GM12878 (cell line): ENCODE measurements around the gene BCS1L. TPM values are rescaled to one million over a fixed set of nuclear protein-coding genes. Genes with fewer than 3 reads are reported as not detected.
A peak's percentile ranks its signal among the peaks of the same experiment; 100 is the strongest.

ENCODE experiments used
- ASH2L ChIP-seq: fragments of 300-600, 200-600 bp; sonication (generic); IDR thresholded peaks from 2 replicates; pipeline ENCODE4 v1.6.1; 2017; ENCODE audit warnings: low read depth, mild to moderate bottlenecking, borderline replicate concordance
- ATF7 ChIP-seq: fragments of 450-650 bp; IDR thresholded peaks from 2 replicates; pipeline ENCODE4 v1.6.1; 2016; ENCODE audit warnings: low read depth, mild to moderate bottlenecking
- BCL11A ChIP-seq: IDR thresholded peaks from 2 replicates; pipeline ENCODE4 v1.6.1; 2011; ENCODE audit warnings: low read depth, low read length
- BMI1 ChIP-seq: fragments of 450-650 bp; IDR thresholded peaks from 2 replicates; pipeline ENCODE4 v1.6.1; 2016; ENCODE audit warnings: mild to moderate bottlenecking, moderate library complexity, borderline replicate concordance
- CBFB ChIP-seq: IDR thresholded peaks from 2 replicates; pipeline ENCODE4 v1.6.1; 2016; ENCODE audit warnings: antibody characterized with exemption, low read depth
- EP300 ChIP-seq, 2 experiments: fragments of 150-350 bp in 1 of 2; IDR thresholded peaks; 2 replicates each; pipeline ENCODE4 v1.6.1; 2011 to 2012; ENCODE audit warnings: low read depth in 2 of 2, low read length in 2 of 2, borderline replicate concordance in 1 of 2, improper control_type of control experiment in 1 of 2, inconsistent platforms in 1 of 2; ENCODE audit not compliant: control insufficient read depth in 1 of 2
- FOS ChIP-seq: IDR thresholded peaks from 3 replicates; pipeline ENCODE4 v1.6.1; 2011; ENCODE audit warnings: borderline replicate concordance; ENCODE audit not compliant: insufficient read length; ENCODE audit errors: extremely low read depth
- HDAC2 ChIP-seq: fragments of 200-600 bp; sonication (generic); IDR thresholded peaks from 2 replicates; pipeline ENCODE4 v1.6.1; 2017
- IKZF1 ChIP-seq: fragments of 450-650 bp; conservative IDR thresholded peaks from 2 replicates; pipeline ENCODE4 v1.6.1; 2017; ENCODE audit warnings: antibody characterized with exemption, mild to moderate bottlenecking
- JUND ChIP-seq: IDR thresholded peaks from 2 replicates; pipeline ENCODE4 v1.6.1; 2012; ENCODE audit warnings: low read depth, mild to moderate bottlenecking, low read length, improper control_type of control experiment, moderate library complexity
- NFIC ChIP-seq: IDR thresholded peaks from 2 replicates; pipeline ENCODE4 v1.6.1; 2012; ENCODE audit warnings: low read depth, mild to moderate bottlenecking, inconsistent platforms, low read length, moderate library complexity
- NRF1 ChIP-seq: conservative IDR thresholded peaks from 2 replicates; pipeline ENCODE4 v1.6.1; 2011; ENCODE audit warnings: mild to moderate bottlenecking, low read depth, low read length, improper control_type of control experiment
- PML ChIP-seq: IDR thresholded peaks from 2 replicates; pipeline ENCODE4 v1.6.1; 2012; ENCODE audit warnings: low read length, inconsistent platforms
- POLR2A ChIP-seq: IDR thresholded peaks from 2 replicates; pipeline ENCODE4 v1.6.1; 2011; ENCODE audit warnings: low read depth, mild to moderate bottlenecking, low read length
- RAD51 ChIP-seq: fragments of 450-650 bp; IDR thresholded peaks from 2 replicates; pipeline ENCODE4 v1.6.1; 2016; ENCODE audit warnings: moderate library complexity, mild to moderate bottlenecking, inconsistent platforms
- RELA ChIP-seq: fragments of 450-650 bp; IDR thresholded peaks from 2 replicates; pipeline ENCODE4 v1.8.0; 2014; ENCODE audit warnings: borderline replicate concordance; ENCODE audit not compliant: partially characterized antibody
- SP1 ChIP-seq: IDR thresholded peaks from one replicate; pipeline ENCODE4 v1.6.1; 2011; ENCODE audit warnings: low read depth, low read length
- SRF ChIP-seq, 2 experiments: IDR thresholded peaks; 2 replicates each; pipeline ENCODE4 v1.6.1; 2011; ENCODE audit warnings: low read depth in 2 of 2, low read length in 2 of 2, mild to moderate bottlenecking in 1 of 2, moderate library complexity in 1 of 2
- TARDBP ChIP-seq: IDR thresholded peaks from 2 replicates; pipeline ENCODE4 v1.6.1; 2016; ENCODE audit warnings: borderline replicate concordance
- TCF12 ChIP-seq: IDR thresholded peaks from 2 replicates; pipeline ENCODE4 v1.6.1; 2011; ENCODE audit warnings: low read depth, mild to moderate bottlenecking, low read length
- ZNF217 ChIP-seq: fragments of 450-650 bp; IDR thresholded peaks from 2 replicates; pipeline ENCODE4 v1.6.1; 2017; ENCODE audit warnings: antibody characterized with exemption, mild to moderate bottlenecking
- ZSCAN29 ChIP-seq: fragments of 450-650 bp; IDR thresholded peaks from 2 replicates; pipeline ENCODE4 v1.6.1; 2017; ENCODE audit warnings: mild to moderate bottlenecking, moderate library complexity
- polyA plus RNA-seq, 11 experiments: library from polyadenylated mRNA; depleted of rRNA in 4 of 11; unstranded in 6 of 11; stranded (reverse) in 5 of 11; fragments of >200 nt; fragmentation: Nextera tagmentation in 4 of 11; fragmentation: Illumina TruSeq in 1 of 11; extraction: Ambion mirVana in 4 of 11; extraction: Trizol in 1 of 11; gene quantifications; 1 replicate in 1 of 11; 2 replicates in 10 of 11; pipeline versions ENCODE4 v1.2.1 to v1.2.3, GENCODE V29; 2011 to 2016; ENCODE audit warnings: inconsistent platforms in 2 of 11, missing spikeins in 2 of 11, low read depth in 1 of 11
- total RNA-seq, 4 experiments: library from RNA; depleted of rRNA in 3 of 4; stranded (reverse); fragments of >200 nt in 3 of 4; fragmentation: Illumina TruSeq in 1 of 4; extraction: Trizol in 1 of 4; gene quantifications; 2 replicates each; pipeline versions ENCODE4 v1.2.1 to v1.2.3, GENCODE V29; 2013 to 2021
- TF ChIP-seq, protein P1 (sequence below): fragments of 450-650 bp; IDR thresholded peaks from 2 replicates; pipeline ENCODE4 v1.6.1; 2016; ENCODE audit warnings: mild to moderate bottlenecking, moderate library complexity, borderline replicate concordance
- TF ChIP-seq, protein P2 (sequence below): fragments of 450-650 bp; IDR thresholded peaks from 2 replicates; pipeline ENCODE4 v1.6.1; 2017; ENCODE audit warnings: mild to moderate bottlenecking, low read depth, inconsistent platforms; ENCODE audit not compliant: poor library complexity, severe bottlenecking
- TF ChIP-seq, protein P3 (sequence below): IDR thresholded peaks from 2 replicates; pipeline ENCODE4 v1.6.1; 2011; ENCODE audit warnings: borderline replicate concordance, low read depth, mild to moderate bottlenecking, moderate library complexity, mixed read lengths, low read length; ENCODE audit not compliant: insufficient read depth; ENCODE audit errors: extremely low read length

The BCS1L gene
- total and polyA plus RNA-seq, 10 of the 15 experiments (the other 5 are each of a cell fraction or from before 2014, with no cell fraction given) = 40.4 to 114 (median 65.2) TPM

DNA sequence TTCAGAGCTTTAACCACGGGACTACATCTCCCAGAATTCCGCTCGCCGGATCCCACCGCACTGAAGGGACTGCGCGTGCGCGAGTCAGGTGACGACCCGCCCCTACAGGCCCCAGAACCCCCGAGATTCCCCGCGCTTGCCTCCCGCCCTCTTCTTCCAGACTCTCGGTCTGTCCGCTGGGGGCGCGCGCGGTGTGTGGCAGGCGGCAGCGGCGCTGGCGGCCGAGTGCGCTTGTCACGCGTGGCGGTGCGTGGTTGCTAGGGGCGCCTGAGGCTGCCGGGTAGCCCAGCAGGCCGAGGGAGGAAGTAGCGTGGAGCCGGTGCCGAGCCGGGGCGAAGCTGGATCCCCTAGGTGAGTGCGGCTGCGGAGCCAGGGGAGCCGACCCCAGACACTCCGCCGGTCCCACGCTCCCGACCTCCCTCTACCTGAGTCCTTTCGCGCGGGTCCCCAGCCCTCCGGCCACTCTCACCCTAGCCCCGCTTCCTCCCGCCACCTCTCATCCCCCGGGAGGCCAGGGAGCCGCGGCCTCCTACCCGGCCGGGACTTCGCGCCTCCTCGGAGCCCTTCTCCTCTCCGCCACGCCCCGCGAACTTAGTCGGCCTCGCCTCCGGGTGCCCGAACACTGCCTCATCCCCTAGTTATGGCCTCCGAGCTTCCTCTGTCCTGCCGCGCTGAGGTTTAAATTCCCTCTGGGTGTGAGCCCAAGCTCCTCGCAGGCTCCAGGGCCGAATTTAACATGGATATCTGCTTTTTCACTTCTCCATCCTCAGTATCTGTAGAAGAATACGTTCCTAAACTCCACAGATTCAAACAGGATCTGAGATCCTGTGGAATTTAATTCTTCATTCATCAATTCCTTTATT is 51.4 kb downstream of the BCS1L start, which contains the start of gene TTLL4 (continued):
- TF ChIP-seq, protein P1, sequence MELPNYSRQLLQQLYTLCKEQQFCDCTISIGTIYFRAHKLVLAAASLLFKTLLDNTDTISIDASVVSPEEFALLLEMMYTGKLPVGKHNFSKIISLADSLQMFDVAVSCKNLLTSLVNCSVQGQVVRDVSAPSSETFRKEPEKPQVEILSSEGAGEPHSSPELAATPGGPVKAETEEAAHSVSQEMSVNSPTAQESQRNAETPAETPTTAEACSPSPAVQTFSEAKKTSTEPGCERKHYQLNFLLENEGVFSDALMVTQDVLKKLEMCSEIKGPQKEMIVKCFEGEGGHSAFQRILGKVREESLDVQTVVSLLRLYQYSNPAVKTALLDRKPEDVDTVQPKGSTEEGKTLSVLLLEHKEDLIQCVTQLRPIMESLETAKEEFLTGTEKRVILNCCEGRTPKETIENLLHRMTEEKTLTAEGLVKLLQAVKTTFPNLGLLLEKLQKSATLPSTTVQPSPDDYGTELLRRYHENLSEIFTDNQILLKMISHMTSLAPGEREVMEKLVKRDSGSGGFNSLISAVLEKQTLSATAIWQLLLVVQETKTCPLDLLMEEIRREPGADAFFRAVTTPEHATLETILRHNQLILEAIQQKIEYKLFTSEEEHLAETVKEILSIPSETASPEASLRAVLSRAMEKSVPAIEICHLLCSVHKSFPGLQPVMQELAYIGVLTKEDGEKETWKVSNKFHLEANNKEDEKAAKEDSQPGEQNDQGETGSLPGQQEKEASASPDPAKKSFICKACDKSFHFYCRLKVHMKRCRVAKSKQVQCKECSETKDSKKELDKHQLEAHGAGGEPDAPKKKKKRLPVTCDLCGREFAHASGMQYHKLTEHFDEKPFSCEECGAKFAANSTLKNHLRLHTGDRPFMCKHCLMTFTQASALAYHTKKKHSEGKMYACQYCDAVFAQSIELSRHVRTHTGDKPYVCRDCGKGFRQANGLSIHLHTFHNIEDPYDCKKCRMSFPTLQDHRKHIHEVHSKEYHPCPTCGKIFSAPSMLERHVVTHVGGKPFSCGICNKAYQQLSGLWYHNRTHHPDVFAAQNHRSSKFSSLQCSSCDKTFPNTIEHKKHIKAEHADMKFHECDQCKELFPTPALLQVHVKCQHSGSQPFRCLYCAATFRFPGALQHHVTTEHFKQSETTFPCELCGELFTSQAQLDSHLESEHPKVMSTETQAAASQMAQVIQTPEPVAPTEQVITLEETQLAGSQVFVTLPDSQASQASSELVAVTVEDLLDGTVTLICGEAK = peak; percentile 19; the same call in 1 of the 2 replicates
- TF ChIP-seq RAD51 (peak; percentile 84), HDAC2 (no peak), FOS (no peak), ZNF217 (no peak), TCF12 (no peak), SP1 (peak; percentile 62), JUND (no peak), CBFB (no peak), RELA (no peak), ASH2L (no peak), EP300 (IDR thresholded peaks at IDR 0.05; ENCODE audit: borderline replicate concordance in 1 of 2, control insufficient read depth in 1 of 2, low read depth in 2 of 2, low read length in 2 of 2) (no peak), SRF (IDR thresholded peaks at IDR 0.05; ENCODE audit: low read depth in 2 of 2, low read length in 2 of 2) (peak in 1 of 2 experiments; percentile 67; a peak in 2 of 4 replicates), TARDBP (0 out of 2 replicates have a peak, but pooled peaks have one; percentile 17), PML (no peak), NFIC (no peak), ATF7 (no peak), ZSCAN29 (no peak), BCL11A (no peak), NRF1 (peak; percentile 59), IKZF1 (peak; percentile 89), POLR2A (peak; percentile 78), BMI1 (peak; percentile 77; the same call in 1 of the 2 replicates)
- TF ChIP-seq, protein P2, sequence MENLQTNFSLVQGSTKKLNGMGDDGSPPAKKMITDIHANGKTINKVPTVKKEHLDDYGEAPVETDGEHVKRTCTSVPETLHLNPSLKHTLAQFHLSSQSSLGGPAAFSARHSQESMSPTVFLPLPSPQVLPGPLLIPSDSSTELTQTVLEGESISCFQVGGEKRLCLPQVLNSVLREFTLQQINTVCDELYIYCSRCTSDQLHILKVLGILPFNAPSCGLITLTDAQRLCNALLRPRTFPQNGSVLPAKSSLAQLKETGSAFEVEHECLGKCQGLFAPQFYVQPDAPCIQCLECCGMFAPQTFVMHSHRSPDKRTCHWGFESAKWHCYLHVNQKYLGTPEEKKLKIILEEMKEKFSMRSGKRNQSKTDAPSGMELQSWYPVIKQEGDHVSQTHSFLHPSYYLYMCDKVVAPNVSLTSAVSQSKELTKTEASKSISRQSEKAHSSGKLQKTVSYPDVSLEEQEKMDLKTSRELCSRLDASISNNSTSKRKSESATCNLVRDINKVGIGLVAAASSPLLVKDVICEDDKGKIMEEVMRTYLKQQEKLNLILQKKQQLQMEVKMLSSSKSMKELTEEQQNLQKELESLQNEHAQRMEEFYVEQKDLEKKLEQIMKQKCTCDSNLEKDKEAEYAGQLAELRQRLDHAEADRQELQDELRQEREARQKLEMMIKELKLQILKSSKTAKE = no peak
- TF ChIP-seq, protein P3, sequence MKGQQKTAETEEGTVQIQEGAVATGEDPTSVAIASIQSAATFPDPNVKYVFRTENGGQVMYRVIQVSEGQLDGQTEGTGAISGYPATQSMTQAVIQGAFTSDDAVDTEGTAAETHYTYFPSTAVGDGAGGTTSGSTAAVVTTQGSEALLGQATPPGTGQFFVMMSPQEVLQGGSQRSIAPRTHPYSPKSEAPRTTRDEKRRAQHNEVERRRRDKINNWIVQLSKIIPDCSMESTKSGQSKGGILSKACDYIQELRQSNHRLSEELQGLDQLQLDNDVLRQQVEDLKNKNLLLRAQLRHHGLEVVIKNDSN = peak; percentile 79
